Vagina (tissue), 2 donors: Measurements from ENCODE around the gene CHRNA10. TPM values are rescaled to one million over a fixed set of nuclear protein-coding genes. Genes with fewer than 3 reads are reported as not detected.

ENCODE experiments used
- DNase-seq, 2 donors: peaks; one replicate each; pipeline ENCODE4 v3.0.0-alpha.2; 2017; ENCODE audit errors: extremely low spot score in 2 of 2
- H3K27ac ChIP-seq: fragments of 200-600 bp; sonication (generic); one replicate; pipeline ENCODE4 v1.5.1; 2019
- H3K27me3 ChIP-seq: fragments of 200-600 bp; sonication (generic); one replicate; pipeline ENCODE4 v1.5.1; 2019
- H3K36me3 ChIP-seq, 2 donors: fragments of 200-600 bp; sonication (generic); one replicate each; pipeline ENCODE4 v1.5.1; 2017 to 2019
- H3K4me1 ChIP-seq: fragments of 200-600 bp; sonication (generic); one replicate; pipeline ENCODE4 v1.5.1; 2019
- H3K4me3 ChIP-seq, 2 donors: fragments of 200-600 bp; sonication (generic); 1 replicate in 1 of 2; 2 replicates in 1 of 2; pipeline ENCODE4 v1.5.1; 2016 to 2019
- H3K9me3 ChIP-seq: fragments of 200-600 bp; sonication (generic); one replicate; pipeline ENCODE4 v1.5.1; 2019
- CTCF ChIP-seq, 3 experiments: fragments of 450-650 bp in 2 of 3; fragments of 200-600 bp in 1 of 3; sonication (generic) in 1 of 3; IDR thresholded peaks; one replicate each; pipeline ENCODE4 v1.5.1; 2017 to 2019; ENCODE audit warnings: antibody characterized with exemption in 3 of 3, mild to moderate bottlenecking in 2 of 3, moderate library complexity in 2 of 3
- POLR2A ChIP-seq, 2 donors: fragments of 450-650 bp; IDR thresholded peaks; one replicate each; pipeline ENCODE4 v1.6.1; 2017; ENCODE audit warnings: antibody characterized with exemption in 2 of 2, mild to moderate bottlenecking in 2 of 2, moderate library complexity in 2 of 2
- POLR2AphosphoS5 ChIP-seq, 2 donors: sonication (generic); formaldehyde crosslinking; IDR thresholded peaks; one replicate each; pipeline ENCODE4 v1.9.0; 2017; ENCODE audit warnings: antibody characterized with exemption in 2 of 2, mild to moderate bottlenecking in 2 of 2, low read depth in 1 of 2; ENCODE audit not compliant: insufficient read depth in 1 of 2
- intact Hi-C: fragments of 100-400 bp; cut with DNase I; formaldehyde crosslinking; loops from one replicate; pipeline ENCODE4 v1.15.1; 2023
- total RNA-seq: library from RNA; depleted of rRNA; stranded (reverse); fragments of >200 nt; gene quantifications from one replicate; pipeline ENCODE4 v1.2.3, GENCODE V29; 2016

CHRNA10 gene
- total RNA-seq, 1 donor from 2014 or later, result not detected

GRCh38 chr11:3685923-3686322 lies 14.7 kb upstream of the CHRNA10 start:
- no peak overlapping the region for H3K27ac ChIP-seq
- H3K36me3 ChIP-seq, result peaks cover 0 to 88% of the 10 kb centered on the region in 2 donors

DNA sequence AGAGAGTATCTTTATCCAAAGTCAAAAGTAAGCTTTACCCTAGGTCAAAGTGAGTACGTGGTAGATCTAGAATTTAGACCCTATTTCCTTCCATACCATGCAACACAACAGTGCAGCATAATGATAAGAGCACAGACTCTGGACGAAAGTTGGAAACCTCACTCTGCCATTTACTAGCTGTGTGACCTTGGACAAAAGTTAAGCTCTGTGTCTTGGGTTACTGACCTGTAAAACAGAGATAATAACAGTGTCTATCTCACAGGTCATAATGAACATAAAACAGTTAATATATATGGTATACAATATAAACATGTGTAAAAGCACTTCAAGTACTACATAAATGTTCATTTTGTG lies 13.6 kb upstream of the CHRNA10 start:
- Histone ChIP-seq H3K36me3 (peaks cover 0 to 86% of the 10 kb centered on the region in 2 donors), H3K27me3 (no peaks in the 10 kb centered on the region), H3K4me3 (no peak overlapping the region), H3K9me3 (no peaks in the 10 kb centered on the region), H3K4me1 (no peaks in the 10 kb centered on the region), H3K27ac (no peak overlapping the region)
- no peak for DNase-seq
- TF ChIP-seq POLR2A (IDR thresholded peaks at IDR 0.05) (no peak), POLR2AphosphoS5 (IDR thresholded peaks at IDR 0.05; ENCODE audit: insufficient read depth in 1 of 2, low read depth in 1 of 2) (no peak), CTCF (IDR thresholded peaks at IDR 0.05) (no peak)
- intact Hi-C loops, result no loop called here

More at GRCh38 chr11:3685923-3686322, 14.7 kb upstream of the CHRNA10 start:
- Histone ChIP-seq H3K27me3 (no peaks in the 10 kb centered on the region), H3K9me3 (no peaks in the 10 kb centered on the region), H3K4me1 (no peaks in the 10 kb centered on the region), H3K4me3 (no peak overlapping the region)
- intact Hi-C loops, result no loop called here
- no peak for TF ChIP-seq CTCF (IDR thresholded peaks at IDR 0.05)
- TF ChIP-seq POLR2AphosphoS5 (IDR thresholded peaks at IDR 0.05; ENCODE audit: insufficient read depth in 1 of 2, low read depth in 1 of 2), result no peak
- TF ChIP-seq POLR2A (IDR thresholded peaks at IDR 0.05), result no peak
- DNase-seq, result no peak

DNA sequence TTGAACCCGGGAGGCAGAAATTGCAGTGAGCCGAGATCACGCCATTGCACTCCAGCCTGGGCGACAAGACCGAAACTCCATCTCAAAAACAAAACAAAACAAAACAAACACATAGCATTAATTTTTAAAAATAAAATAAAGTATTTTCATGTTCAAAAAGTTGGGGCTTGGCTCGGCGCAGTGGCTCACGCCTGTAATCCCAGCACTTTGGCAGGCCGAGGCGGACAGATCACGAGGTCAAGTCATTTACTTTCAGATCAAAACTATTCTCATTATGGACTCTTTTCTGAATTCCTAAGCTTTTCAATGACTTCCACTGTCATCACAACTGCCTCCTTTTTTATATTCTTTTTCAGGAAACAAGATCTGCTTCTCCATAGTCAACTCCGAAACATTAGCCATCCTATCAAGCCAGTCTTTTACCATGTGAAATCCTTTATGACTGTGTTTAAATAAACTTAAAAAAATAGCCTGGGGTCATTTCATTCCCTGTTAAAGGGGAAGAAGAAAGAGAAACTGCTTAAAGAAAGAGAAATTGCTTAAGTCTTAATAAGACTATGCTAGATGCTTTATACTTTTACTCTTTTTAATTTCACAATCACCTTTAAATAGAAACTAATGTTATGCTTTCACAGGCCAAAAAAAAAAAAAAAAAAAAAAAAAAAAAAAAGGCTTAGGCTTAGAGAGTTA lies 13.1 kb upstream of the CHRNA10 start:
- H3K4me1 ChIP-seq, result no peaks in the 10 kb centered on the region
- H3K9me3 ChIP-seq, result no peaks in the 10 kb centered on the region
- intact Hi-C loops, result no loop called here
- no peak for DNase-seq
- peaks cover 0 to 87% of the 10 kb centered on the region in 2 donors for H3K36me3 ChIP-seq
- TF ChIP-seq POLR2A (IDR thresholded peaks at IDR 0.05) (no peak), POLR2AphosphoS5 (IDR thresholded peaks at IDR 0.05; ENCODE audit: insufficient read depth in 1 of 2, low read depth in 1 of 2) (no peak), CTCF (IDR thresholded peaks at IDR 0.05) (no peak)
- H3K27ac ChIP-seq, result no peak overlapping the region
- no peaks in the 10 kb centered on the region for H3K27me3 ChIP-seq
- H3K4me3 ChIP-seq, result no peak overlapping the region

- Histone ChIP-seq H3K27me3 (no peaks in the 10 kb centered on the region), H3K4me1 (no peaks in the 10 kb centered on the region), H3K9me3 (no peaks in the 10 kb centered on the region), H3K4me3 (no peak overlapping the region), H3K27ac (no peak overlapping the region), H3K36me3 (peaks cover 0 to 86% of the 10 kb centered on the region in 2 donors)
- DNase-seq, result no peak
- intact Hi-C loops, result no loop called here
- TF ChIP-seq POLR2A (IDR thresholded peaks at IDR 0.05) (no peak), POLR2AphosphoS5 (IDR thresholded peaks at IDR 0.05; ENCODE audit: insufficient read depth in 1 of 2, low read depth in 1 of 2) (no peak), CTCF (IDR thresholded peaks at IDR 0.05) (no peak)
Measured at GRCh38 chr11:3683039-3683438, 11.9 kb upstream of the CHRNA10 start.

DNA sequence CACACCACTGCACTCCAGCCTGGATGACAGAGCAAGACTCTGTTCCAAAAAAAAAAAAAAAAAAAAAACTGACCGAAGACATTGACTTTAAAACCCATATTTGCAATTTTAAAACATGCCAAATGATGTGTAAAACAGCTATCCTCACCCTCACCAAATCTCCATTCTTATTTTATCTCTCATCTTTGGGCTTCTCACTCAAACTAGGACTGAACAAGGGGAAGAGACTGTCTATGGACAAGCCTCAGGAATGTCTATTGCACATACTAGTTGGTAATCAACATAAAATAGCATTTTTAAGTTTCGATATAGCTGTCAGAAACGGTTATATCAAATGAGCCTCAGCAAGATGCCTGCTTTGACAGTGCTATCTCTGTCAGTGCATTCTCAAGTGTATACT lies 7.9 kb upstream of the CHRNA10 start:
- Histone ChIP-seq H3K36me3 (peaks cover 0 to 91% of the 10 kb centered on the region in 2 donors), H3K27ac (no peak overlapping the region), H3K4me1 (no peaks in the 10 kb centered on the region), H3K4me3 (no peak overlapping the region), H3K9me3 (no peaks in the 10 kb centered on the region), H3K27me3 (no peaks in the 10 kb centered on the region)
- TF ChIP-seq CTCF (IDR thresholded peaks at IDR 0.05), result no peak
- no peak for TF ChIP-seq POLR2A (IDR thresholded peaks at IDR 0.05)
- TF ChIP-seq POLR2AphosphoS5 (IDR thresholded peaks at IDR 0.05; ENCODE audit: insufficient read depth in 1 of 2, low read depth in 1 of 2), result no peak
- no peak for DNase-seq
- intact Hi-C loops, result no loop called here
